ENCODE data around the gene GSN. TPM values are rescaled to one million over a fixed set of nuclear protein-coding genes. Genes with fewer than 3 reads are reported as not detected.

GSN gene
- total and polyA plus RNA-seq, 2 of the 8 experiments (the other 6 are each of a cell fraction or from before 2014, with no cell fraction given): 52.3 to 94.5 TPM

- TF ChIP-seq CHD7 (IDR thresholded peaks at IDR 0.05; ENCODE audit: insufficient replicate concordance, low read length) (no peak), SP4 (IDR thresholded peaks at IDR 0.05; ENCODE audit: low read length) (no peak), TCF12 (IDR thresholded peaks at IDR 0.05; ENCODE audit: low read depth, low read length) (no peak), KDM1A (IDR thresholded peaks at IDR 0.05; ENCODE audit: borderline replicate concordance, low read length) (no peak), RNF2 (IDR thresholded peaks at IDR 0.05; ENCODE audit: borderline replicate concordance, low read depth, low read length, missing control alignments, poor library complexity, severe bottlenecking) (no peak), GABPA (IDR thresholded peaks at IDR 0.05; ENCODE audit: borderline replicate concordance, insufficient read depth, low read length) (no peak)
These were observed 98.7 kb downstream of the GSN start (continued) for GRCh38 chr9:121366611-121367192.

All from H1 (cell line).